GM23338 (cell line): ENCODE results near the gene COQ3. TPM values are rescaled to one million over a fixed set of nuclear protein-coding genes. Genes with fewer than 3 reads are reported as not detected.

ENCODE experiments used
- ATAC-seq: fragments of 200-7000 bp; cut with Tn5 transposase; 3 replicates; pipeline ENCODE4 v1.9.1; 2020
- DNase-seq: peaks from one replicate; pipeline ENCODE4 v3.0.0-alpha.2; 2015; ENCODE audit warnings: low spot score
- H2AFZ ChIP-seq: fragments of 200-600 bp; sonication (generic); 2 replicates; pipeline ENCODE4 v1.8.0; 2016; ENCODE audit warnings: antibody characterized with exemption, mild to moderate bottlenecking, moderate library complexity
- H3F3A ChIP-seq: fragments of 200-600 bp; sonication (generic); replicated peaks from 2 replicates; pipeline ENCODE4 v1.8.0; 2017; ENCODE audit warnings: antibody characterized with exemption, mixed run types, low read depth
- H3K27ac ChIP-seq: fragments of 200-600 bp; sonication (generic); 2 replicates; pipeline ENCODE4 v1.6.1; 2016; ENCODE audit warnings: low read depth
- H3K27me3 ChIP-seq: fragments of 200-600 bp; sonication (generic); 2 replicates; pipeline ENCODE4 v1.8.0; 2016; ENCODE audit warnings: mild to moderate bottlenecking, mixed run types, moderate library complexity; ENCODE audit not compliant: insufficient read depth
- H3K36me3 ChIP-seq: fragments of 200-600 bp; sonication (generic); 2 replicates; pipeline ENCODE4 v1.8.0; 2016; ENCODE audit warnings: mild to moderate bottlenecking; ENCODE audit not compliant: insufficient read depth
- H3K4me1 ChIP-seq: fragments of 200-600 bp; sonication (generic); 2 replicates; pipeline ENCODE4 v1.8.0; 2016; ENCODE audit warnings: mild to moderate bottlenecking, moderate library complexity; ENCODE audit not compliant: insufficient read depth
- H3K4me2 ChIP-seq: fragments of 200-600 bp; sonication (generic); 2 replicates; pipeline ENCODE4 v1.7.1; 2017; ENCODE audit warnings: mixed run types
- H3K4me3 ChIP-seq: fragments of 200-600 bp; sonication (generic); 2 replicates; pipeline ENCODE4 v1.6.1; 2016; ENCODE audit warnings: mixed run types
- H3K79me2 ChIP-seq: fragments of 200-600 bp; sonication (generic); replicated peaks from 2 replicates; pipeline ENCODE4 v1.8.0; 2017; ENCODE audit warnings: mild to moderate bottlenecking; ENCODE audit not compliant: insufficient read depth
- H3K9me2 ChIP-seq: fragments of 200-600 bp; sonication (generic); 2 replicates; pipeline ENCODE4 v1.8.0; 2017; ENCODE audit not compliant: insufficient read depth
- H4K20me1 ChIP-seq: fragments of 200-600 bp; sonication (generic); replicated peaks from 2 replicates; pipeline ENCODE4 v1.8.0; 2017; ENCODE audit warnings: mild to moderate bottlenecking; ENCODE audit not compliant: insufficient read depth
- H3K27ac Mint-ChIP-seq: 2 replicates; pipeline ENCODE4 v1.8.0; 2020; ENCODE audit warnings: inconsistent platforms, mild to moderate bottlenecking, moderate library complexity, mixed read lengths
- H3K27me3 Mint-ChIP-seq: 3 replicates; pipeline ENCODE4 v1.8.0; 2022; ENCODE audit warnings: low read depth, mild to moderate bottlenecking, moderate library complexity, mixed read lengths, inconsistent platforms; ENCODE audit not compliant: insufficient read depth, poor library complexity
- H3K36me3 Mint-ChIP-seq: 3 replicates; pipeline ENCODE4 v1.8.0; 2021; ENCODE audit warnings: low read depth, mild to moderate bottlenecking, inconsistent platforms, moderate library complexity, mixed read lengths
- H3K4me1 Mint-ChIP-seq: 3 replicates; pipeline ENCODE4 v1.8.0; 2020; ENCODE audit warnings: mild to moderate bottlenecking, inconsistent platforms, mixed read lengths
- H3K4me3 Mint-ChIP-seq: 3 replicates; pipeline ENCODE4 v1.8.0; 2021; ENCODE audit warnings: moderate library complexity, mild to moderate bottlenecking, inconsistent platforms, mixed read lengths
- H3K9me3 Mint-ChIP-seq: 3 replicates; pipeline ENCODE4 v1.8.0; 2020; ENCODE audit warnings: moderate library complexity, mild to moderate bottlenecking, inconsistent platforms, mixed read lengths
- CREB1 ChIP-seq: fragments of 250-450 bp; sonication (Bioruptor Pico); IDR thresholded peaks from 2 replicates; pipeline ENCODE4 v1.5.0; 2020; ENCODE audit warnings: low read depth, mild to moderate bottlenecking, moderate library complexity
- CTCF ChIP-seq, 2 experiments: fragments of 200-600 bp in 1 of 2; sonication (generic) in 1 of 2; conservative IDR thresholded peaks; 2 replicates each; pipeline versions ENCODE4 v1.5.1 to v1.6.1; 2016 to 2017; ENCODE audit warnings: antibody characterized with exemption in 2 of 2, low read depth in 2 of 2, mild to moderate bottlenecking in 2 of 2, moderate library complexity in 1 of 2
- EZH2phosphoT487 ChIP-seq: fragments of 200-600 bp; sonication (generic); IDR thresholded peaks from one replicate; pipeline ENCODE4 v1.8.1; 2018; ENCODE audit warnings: antibody characterized with exemption; ENCODE audit not compliant: unreplicated experiment
- JUNB ChIP-seq: IDR thresholded peaks from one replicate; pipeline ENCODE4 v1.6.1; 2016; ENCODE audit warnings: antibody characterized with exemption; ENCODE audit not compliant: unreplicated experiment
- NANOG ChIP-seq: IDR thresholded peaks from 2 replicates; pipeline ENCODE4 v1.6.1; 2016; ENCODE audit warnings: antibody characterized with exemption, borderline replicate concordance
- POLR2AphosphoS5 ChIP-seq: IDR thresholded peaks from 2 replicates; pipeline ENCODE4 v1.6.1; 2016; ENCODE audit warnings: antibody characterized with exemption, low read depth
- REST ChIP-seq: IDR thresholded peaks from one replicate; pipeline ENCODE4 v1.6.1; 2018; ENCODE audit warnings: antibody characterized with exemption; ENCODE audit not compliant: unreplicated experiment
- STAT1 ChIP-seq: IDR thresholded peaks from one replicate; pipeline ENCODE4 v1.6.1; 2016; ENCODE audit warnings: antibody characterized with exemption; ENCODE audit not compliant: unreplicated experiment
- ZNF114 ChIP-seq: fragments of 250-450 bp; sonication (Bioruptor Pico); IDR thresholded peaks from 2 replicates; pipeline ENCODE4 v1.5.0; 2020; ENCODE audit warnings: mild to moderate bottlenecking, moderate library complexity
- ZNF331 ChIP-seq: fragments of 250-450 bp; sonication (Bioruptor Pico); IDR thresholded peaks from 2 replicates; pipeline ENCODE4 v1.5.0; 2020; ENCODE audit warnings: low read depth, mild to moderate bottlenecking, moderate library complexity
- polyA plus RNA-seq: library from polyadenylated mRNA; unstranded; fragments of >200 nt; fragmentation: Nextera tagmentation; extraction: Ambion mirVana; gene quantifications from 2 replicates; pipeline ENCODE4 v1.2.1, GENCODE V29; 2016
- total RNA-seq: library from RNA; depleted of rRNA; stranded (reverse); fragments of >200 nt; shearing (Covaris generic); gene quantifications from 2 replicates; pipeline ENCODE4 v1.2.3, GENCODE V29; 2014

COQ3 gene
- total and polyA plus RNA-seq, 2 experiments from 2014 or later = 11.8 to 22.5 TPM

- no peak for TF ChIP-seq REST
- no peak for TF ChIP-seq CREB1 (CRISPR knock-in tag)
- no peak for TF ChIP-seq STAT1
- no peak for TF ChIP-seq NANOG
- TF ChIP-seq ZNF114 (CRISPR knock-in tag) = no peak
These were observed 34.2 kb downstream of the COQ3 start (continued) for GRCh38 chr6:99359800-99360199.

- H3K27me3 Mint-ChIP-seq = peaks cover 2% of the 10 kb centered on the region
- Histone ChIP-seq H4K20me1 (no peaks in the 10 kb centered on the region), H3K9me2 (peaks cover 10% of the 10 kb centered on the region), H3K4me3 (no peak overlapping the region), H3K79me2 (no peaks in the 10 kb centered on the region), H3K27ac (no peak overlapping the region), H3K4me1 (no peaks in the 10 kb centered on the region), H3K27me3 (no peaks in the 10 kb centered on the region), H3F3A (no peaks in the 10 kb centered on the region), H3K4me2 (no peak overlapping the region), H2AFZ (no peak overlapping the region), H3K36me3 (no peaks in the 10 kb centered on the region)
- ATAC-seq = no peak
- H3K36me3 Mint-ChIP-seq = no peaks in the 10 kb centered on the region
- no peak for DNase-seq
- H3K4me1 Mint-ChIP-seq = peaks cover 2% of the 10 kb centered on the region; the same call in 1 of the 3 replicates
- no peak for TF ChIP-seq ZNF331 (CRISPR knock-in tag)
- no peak for TF ChIP-seq STAT1
- no peak for TF ChIP-seq EZH2phosphoT487
- TF ChIP-seq CTCF (conservative IDR thresholded peaks at IDR 0.05; ENCODE audit: low read depth in 2 of 2) = no peak
- TF ChIP-seq CREB1 (CRISPR knock-in tag) = no peak
- no peak for TF ChIP-seq NANOG
- no peak for TF ChIP-seq ZNF114 (CRISPR knock-in tag)
- TF ChIP-seq POLR2AphosphoS5 = no peak
- no peak overlapping the region for H3K27ac Mint-ChIP-seq
- no peaks in the 10 kb centered on the region for H3K9me3 Mint-ChIP-seq
- H3K4me3 Mint-ChIP-seq = no peak overlapping the region
These were observed 37.4 kb downstream of the COQ3 start for GRCh38 chr6:99356641-99357040.

GRCh38 chr6:99354983-99355382 lies 39.0 kb downstream of the COQ3 start:
- no peak overlapping the region for H3K27ac Mint-ChIP-seq
- no peak for DNase-seq
- no peak overlapping the region for H3K4me2 ChIP-seq
- no peaks in the 10 kb centered on the region for H3F3A ChIP-seq
- no peaks in the 10 kb centered on the region for H3K9me3 Mint-ChIP-seq
- H3K4me1 Mint-ChIP-seq = peaks cover 14% of the 10 kb centered on the region
- no peak for ATAC-seq
- H4K20me1 ChIP-seq = no peaks in the 10 kb centered on the region
- no peaks in the 10 kb centered on the region for H3K79me2 ChIP-seq
- H3K4me3 Mint-ChIP-seq = no peak overlapping the region
- peaks cover 12% of the 10 kb centered on the region; the same call in 1 of the 2 replicates for H3K27me3 ChIP-seq
- H3K4me1 ChIP-seq = peaks cover 11% of the 10 kb centered on the region
- H3K36me3 ChIP-seq = no peaks in the 10 kb centered on the region
- no peak overlapping the region for H2AFZ ChIP-seq
- H3K36me3 Mint-ChIP-seq = no peaks in the 10 kb centered on the region
- H3K4me3 ChIP-seq = no peak overlapping the region
- no peak overlapping the region for H3K27ac ChIP-seq
- peaks cover 9% of the 10 kb centered on the region for H3K27me3 Mint-ChIP-seq
- H3K9me2 ChIP-seq = peaks cover 10% of the 10 kb centered on the region
- TF ChIP-seq ZNF114 (CRISPR knock-in tag) (no peak), ZNF331 (CRISPR knock-in tag) (no peak), STAT1 (no peak), POLR2AphosphoS5 (no peak), REST (no peak), NANOG (no peak), EZH2phosphoT487 (no peak), CREB1 (CRISPR knock-in tag) (no peak), JUNB (no peak), CTCF (conservative IDR thresholded peaks at IDR 0.05; ENCODE audit: low read depth in 2 of 2) (no peak)
